Measurements from ENCODE around the gene ELOVL6. TPM values are rescaled to one million over a fixed set of nuclear protein-coding genes. Genes with fewer than 3 reads are reported as not detected.

Gene ELOVL6
- total RNA-seq, 2 donors from 2014 or later, result 43.7 to 66.3 TPM

GRCh38 chr4:109999585-109999912, 198.9 kb downstream of the ELOVL6 start:
- Histone ChIP-seq H3K27me3 (no peaks in the 10 kb centered on the region), H3K27ac (no peak overlapping the region), H3K9me3 (no peaks in the 10 kb centered on the region), H3K4me3 (no peak overlapping the region), H3K9ac (ENCODE audit: low read depth in 2 of 2, low read length in 2 of 2) (no peak overlapping the region), H3K36me3 (no peaks in the 10 kb centered on the region), H3K4me1 (peaks cover 4% of the 10 kb centered on the region)
- DNase-seq, result no peak
- no peak for TF ChIP-seq CTCF (IDR thresholded peaks at IDR 0.05)
- intact Hi-C loops (cut with DNase I), result loop anchor here (2.0 kb wide), 1 partner anchor 517 kb away; no protein-coding TSS in a partner anchor

DNA sequence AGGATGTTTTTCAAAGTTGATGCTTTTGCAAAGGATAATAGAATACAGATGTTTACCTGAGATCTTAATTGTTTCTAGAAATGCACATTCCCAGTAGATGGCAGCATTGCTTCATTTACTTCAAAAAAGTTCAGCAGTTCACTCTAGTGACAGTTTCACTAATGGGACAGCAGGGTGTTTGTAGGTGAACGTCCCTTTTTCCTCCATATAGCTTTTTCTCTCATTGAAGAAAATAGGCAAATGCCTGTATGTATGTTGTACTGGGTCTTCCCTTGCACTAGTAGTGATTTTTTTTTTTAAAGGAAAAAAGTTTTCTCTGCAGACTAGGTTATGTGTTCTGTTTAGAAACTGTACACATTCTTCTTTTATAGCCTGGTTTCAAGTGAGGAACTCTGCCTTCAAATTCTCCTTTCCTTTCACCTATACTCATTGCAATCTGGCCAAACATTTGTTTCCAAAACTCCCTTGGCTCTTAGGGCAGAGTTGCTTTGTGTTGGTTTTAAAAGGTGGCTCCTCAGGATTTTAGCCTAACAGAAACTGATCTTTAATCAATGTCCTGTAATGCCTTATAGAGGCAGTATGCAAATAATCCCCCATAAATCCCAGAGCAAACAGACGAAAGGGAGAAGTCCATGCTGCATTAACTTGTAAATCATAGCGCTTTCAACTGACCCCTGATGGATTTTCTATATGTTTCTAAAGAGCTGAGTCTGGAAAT, 199.4 kb downstream of the ELOVL6 start:
- peak; percentile 66 for TF ChIP-seq CTCF (IDR thresholded peaks at IDR 0.05)
- no peak overlapping the region for H3K27ac ChIP-seq
- no peak overlapping the region for H3K4me3 ChIP-seq
- H3K27me3 ChIP-seq, result no peaks in the 10 kb centered on the region
- H3K4me1 ChIP-seq, result peaks cover 4% of the 10 kb centered on the region
- intact Hi-C loops (cut with DNase I), result loop anchor here (2.0 kb wide), 1 partner anchor 518 kb away; no protein-coding TSS in a partner anchor
- H3K9me3 ChIP-seq, result no peaks in the 10 kb centered on the region
- no peak overlapping the region for H3K9ac ChIP-seq (ENCODE audit: low read depth in 2 of 2, low read length in 2 of 2)
- no peaks in the 10 kb centered on the region for H3K36me3 ChIP-seq
- DNase-seq, result peak; percentile 38

DNA sequence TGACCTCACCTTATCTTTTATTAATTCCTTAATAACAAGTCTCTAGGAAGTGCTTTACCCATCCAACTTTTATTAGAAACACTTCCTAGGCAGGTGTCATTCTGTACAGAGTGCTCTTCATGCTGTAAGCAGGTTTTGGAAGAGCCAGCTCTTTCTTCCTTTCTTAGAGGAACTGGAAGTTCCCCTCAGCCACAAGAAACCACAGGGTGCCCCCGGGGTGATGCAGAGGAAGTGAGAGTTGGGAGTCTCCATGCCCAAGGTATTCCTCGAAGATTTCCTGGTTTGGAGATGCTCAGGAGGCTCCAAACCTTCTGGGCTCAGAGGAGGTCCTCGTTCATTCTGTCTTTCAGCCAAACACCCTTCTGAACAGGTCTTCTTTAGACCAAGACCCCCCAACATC, 201.9 kb downstream of the ELOVL6 start:
- Histone ChIP-seq H3K27ac (no peak overlapping the region), H3K9ac (ENCODE audit: low read depth in 2 of 2, low read length in 2 of 2) (no peak overlapping the region), H3K9me3 (no peaks in the 10 kb centered on the region), H3K36me3 (no peaks in the 10 kb centered on the region), H3K4me3 (no peak overlapping the region), H3K4me1 (peaks cover 4% of the 10 kb centered on the region), H3K27me3 (no peaks in the 10 kb centered on the region)
- DNase-seq, result no peak
- no peak for TF ChIP-seq CTCF (IDR thresholded peaks at IDR 0.05)
- intact Hi-C loops (cut with DNase I), result no loop called here
